AG08395 (cell line): ENCODE measurements around the gene LRRC14B.
"Not testable (repeated sequence)": the region's sequence is repeated elsewhere in the genome, so short reads cannot be mapped to it uniquely, and the experiment has no call there.

Experiments
- DNase-seq: peaks from one replicate; pipeline ENCODE4 v3.0.0; 2012; ENCODE audit warnings: mixed read lengths, low spot score

The LRRC14B gene

GRCh38 chr5:207599-207998 is 16.3 kb downstream of the LRRC14B start:
- no peak for DNase-seq

DNA sequence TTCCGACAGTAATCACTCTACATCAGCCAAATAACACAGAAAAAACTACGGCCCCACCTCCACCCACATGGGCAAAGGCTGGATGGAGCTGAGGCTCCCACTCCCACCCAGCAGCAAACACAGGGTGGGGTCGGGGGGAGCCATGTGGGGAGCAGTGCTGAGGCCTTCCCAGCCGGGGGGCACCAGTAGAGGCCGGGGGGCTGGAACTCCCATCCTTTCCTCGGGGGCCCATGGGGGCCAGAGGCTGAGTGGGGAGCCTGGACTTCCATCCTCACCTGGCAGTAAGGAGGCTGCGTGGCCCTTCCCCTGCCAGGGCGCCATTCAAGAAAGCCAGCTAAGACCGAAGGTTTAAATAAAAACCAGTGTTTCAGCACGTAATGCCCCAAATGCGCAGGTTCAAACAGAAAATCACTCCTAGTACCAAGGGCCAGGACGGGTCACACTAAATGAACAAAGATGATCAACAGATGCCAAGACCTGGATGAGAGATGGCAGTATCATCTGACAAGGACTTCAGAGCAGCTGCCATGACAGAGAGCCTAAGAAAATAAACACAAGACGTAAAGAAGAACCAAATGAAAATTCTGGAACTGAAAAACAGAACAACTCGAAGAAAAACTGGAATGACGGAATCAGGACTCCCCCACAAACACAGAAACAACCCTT is 17.3 kb downstream of the LRRC14B start:
- no peak for DNase-seq

DNA sequence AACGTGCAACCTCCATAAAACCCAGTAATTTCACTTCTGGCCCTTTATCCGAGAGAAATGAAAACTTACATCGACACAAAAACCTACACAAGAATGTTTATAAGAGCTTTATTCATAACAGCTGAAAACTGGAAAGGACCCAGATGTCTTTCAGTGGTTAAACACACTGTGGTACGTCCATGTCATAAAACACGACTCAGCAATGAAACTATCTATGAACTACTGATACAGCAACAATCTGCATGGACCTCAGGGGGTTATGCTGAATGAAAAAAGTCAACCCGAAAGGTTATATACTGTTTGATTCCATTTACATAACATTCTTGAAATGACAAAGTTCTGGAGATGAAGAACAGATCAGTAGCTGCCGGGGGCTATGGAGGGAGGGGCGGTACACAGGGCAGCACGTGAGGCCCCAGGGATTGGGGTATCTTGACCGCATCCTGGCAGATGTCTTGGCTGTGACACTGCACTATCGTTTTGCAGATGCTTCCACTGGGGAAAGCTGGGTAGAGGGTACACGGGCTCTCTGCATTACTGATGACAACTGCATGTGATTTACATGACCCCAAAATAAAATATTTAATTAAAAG is 22.6 kb downstream of the LRRC14B start:
- no peak for DNase-seq

DNA sequence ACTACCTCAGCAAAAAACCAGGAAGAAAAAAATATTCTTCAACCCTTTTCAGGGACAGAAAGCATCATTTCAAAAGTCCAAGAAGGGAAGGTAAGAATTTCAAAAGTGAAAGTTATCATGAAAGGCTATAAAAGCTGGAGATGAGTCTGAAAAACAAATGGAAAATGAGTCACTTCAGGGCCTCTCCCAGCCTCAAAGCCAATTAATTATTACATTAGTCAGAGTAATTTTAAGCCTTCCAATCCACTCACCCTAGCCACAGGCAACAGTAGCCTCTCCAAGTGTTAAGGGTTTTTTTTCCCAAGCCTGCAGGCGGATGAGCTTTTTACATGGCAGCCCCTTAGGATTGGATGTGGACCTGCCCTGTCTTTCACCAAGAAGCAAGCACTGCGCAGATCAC is 24.0 kb downstream of the LRRC14B start:
- DNase-seq = not testable (repeated sequence)

GRCh38 chr5:216076-216475 is 24.8 kb downstream of the LRRC14B start:
- not testable (repeated sequence) for DNase-seq

DNA sequence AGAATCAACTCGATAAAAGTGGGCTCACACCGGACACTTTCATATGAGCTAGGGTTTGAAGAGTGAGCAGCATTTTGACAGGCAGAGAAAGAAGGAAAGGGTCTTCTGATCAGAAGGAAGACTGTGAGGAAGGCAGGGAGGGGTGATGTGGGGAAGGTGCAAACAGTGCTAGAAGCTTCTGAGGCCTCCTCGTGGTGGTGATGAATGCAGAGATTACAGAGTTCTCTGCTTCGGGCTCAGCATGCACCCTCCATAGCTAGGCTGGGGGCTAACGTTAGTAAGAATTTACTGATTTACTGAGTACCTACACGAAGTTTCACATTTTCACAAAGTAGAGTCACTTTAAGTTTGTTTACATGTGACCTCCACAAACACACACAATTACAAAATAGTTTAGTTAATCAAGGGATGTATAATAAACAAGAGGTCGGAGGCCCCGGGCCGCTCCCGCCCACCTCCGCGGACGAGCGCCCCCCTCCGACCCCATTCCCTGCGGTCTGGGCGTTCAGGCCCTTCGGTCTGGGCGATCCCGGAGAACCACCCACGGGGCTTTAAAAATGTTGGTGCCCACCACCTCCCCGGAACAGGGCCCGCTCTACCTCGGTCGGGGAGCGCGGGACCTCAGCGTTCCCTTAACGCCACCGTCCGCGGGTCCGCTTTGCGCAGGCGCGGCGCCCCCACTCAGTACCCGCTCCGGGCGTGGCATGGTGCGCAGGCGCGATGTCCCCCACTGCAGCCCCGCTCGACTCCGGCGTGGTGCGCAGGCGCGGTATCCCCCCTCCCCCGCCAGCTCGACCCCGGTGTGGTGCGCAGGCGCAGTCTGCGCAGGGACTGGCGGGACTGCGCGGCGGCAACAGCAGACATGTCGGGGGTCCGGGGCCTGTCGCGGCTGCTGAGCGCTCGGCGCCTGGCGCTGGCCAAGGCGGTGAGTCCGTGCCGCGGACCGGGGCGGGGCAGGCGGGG is 26.5 kb downstream of the LRRC14B start, which contains the start of the genes CCDC127 and SDHA:
TSS of gene CCDC127 (minus strand) at position 660 of the 963 bp plus-strand sequence. CDS start 1,304 bp downstream, outside the sequence.
TSS of gene SDHA (plus strand) at position 827 of the 963 bp plus-strand sequence. CDS start at position 863, 36 bp downstream.
- DNase-seq = peak; percentile 100

GRCh38 chr5:218457-219291 is 27.4 kb downstream of the LRRC14B start:
- no peak for DNase-seq

- no peak for DNase-seq
Measured at GRCh38 chr5:219460-219863, 28.2 kb downstream of the LRRC14B start.

- DNase-seq = no peak
Measured at GRCh38 chr5:219991-220390, 28.7 kb downstream of the LRRC14B start.

GRCh38 chr5:222951-223715 is 31.8 kb downstream of the LRRC14B start:
- not testable (repeated sequence) for DNase-seq

GRCh38 chr5:223791-224190 is 32.5 kb downstream of the LRRC14B start:
- DNase-seq = no peak

DNA sequence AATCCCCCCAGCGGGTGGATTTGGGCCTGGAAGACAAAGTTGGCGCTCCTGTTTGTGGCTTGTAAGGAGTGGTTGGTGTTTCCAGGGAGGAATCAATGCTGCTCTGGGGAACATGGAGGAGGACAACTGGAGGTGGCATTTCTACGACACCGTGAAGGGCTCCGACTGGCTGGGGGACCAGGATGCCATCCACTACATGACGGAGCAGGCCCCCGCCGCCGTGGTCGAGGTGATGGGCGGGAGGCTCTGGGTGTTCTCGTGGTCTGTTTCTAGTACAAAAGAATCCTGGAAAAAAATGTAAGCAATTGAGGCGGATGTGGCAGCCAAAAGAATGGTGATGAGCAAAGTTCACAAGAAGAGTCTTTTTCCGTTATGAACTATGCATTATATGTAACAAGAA is 34.0 kb downstream of the LRRC14B start:
- DNase-seq = no peak

DNA sequence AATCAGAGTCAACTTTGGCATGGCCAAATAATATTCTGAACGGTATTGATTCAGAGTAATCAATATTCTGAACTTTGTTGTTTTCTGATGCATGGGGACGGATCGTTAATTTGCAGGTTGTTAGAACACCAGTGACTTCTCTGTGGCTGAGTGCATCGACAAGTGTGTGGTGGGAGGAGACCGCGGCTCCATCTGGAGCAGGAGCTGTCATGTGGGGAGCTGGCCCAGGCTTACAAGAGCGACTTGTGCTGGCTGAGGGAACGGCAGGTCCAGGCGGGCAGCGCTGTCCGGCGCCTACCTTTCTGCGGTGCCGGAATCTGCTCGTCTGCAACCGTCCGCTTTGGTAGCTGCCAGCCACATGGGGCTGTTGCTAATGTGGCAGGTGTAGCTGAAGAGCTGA is 36.1 kb downstream of the LRRC14B start:
- DNase-seq = not testable (repeated sequence)

GRCh38 chr5:228886-229285 is 37.6 kb downstream of the LRRC14B start:
- DNase-seq = no peak

DNA sequence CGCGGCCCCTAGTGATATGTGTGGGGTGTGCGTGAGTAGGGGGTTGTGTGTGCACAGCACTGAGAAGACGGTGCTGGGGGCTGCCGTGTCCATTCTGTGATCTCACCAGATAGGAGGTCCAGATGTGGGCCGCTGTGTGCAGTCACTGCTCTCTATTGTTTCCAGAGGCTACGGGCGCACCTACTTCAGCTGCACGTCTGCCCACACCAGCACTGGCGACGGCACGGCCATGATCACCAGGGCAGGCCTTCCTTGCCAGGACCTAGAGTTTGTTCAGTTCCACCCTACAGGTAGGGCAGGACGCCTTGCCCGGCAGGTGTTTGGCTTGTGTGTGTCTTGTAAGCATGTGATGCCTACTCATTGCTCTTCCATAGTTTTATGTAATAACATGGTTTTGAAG is 39.4 kb downstream of the LRRC14B start:
- no peak for DNase-seq

DNA sequence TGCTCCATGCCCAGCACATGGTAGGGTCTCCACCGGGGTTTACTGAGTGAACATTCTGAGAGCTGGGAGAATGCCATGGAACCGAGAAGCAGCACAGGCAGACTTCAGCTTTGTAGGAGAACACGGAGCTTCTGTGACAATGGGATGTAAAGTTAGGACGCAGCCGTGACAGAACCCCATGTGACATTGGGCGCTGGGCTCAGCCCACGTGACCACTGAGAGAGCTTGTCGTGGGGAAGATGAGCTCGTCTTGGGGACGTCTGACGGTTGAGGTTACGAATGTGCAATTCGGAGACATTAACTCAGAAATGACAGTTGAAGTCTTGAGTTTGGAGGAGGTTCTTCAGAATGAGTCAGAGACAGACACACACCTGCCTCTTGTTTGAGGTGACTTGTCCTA is 40.4 kb downstream of the LRRC14B start:
- DNase-seq = no peak

DNA sequence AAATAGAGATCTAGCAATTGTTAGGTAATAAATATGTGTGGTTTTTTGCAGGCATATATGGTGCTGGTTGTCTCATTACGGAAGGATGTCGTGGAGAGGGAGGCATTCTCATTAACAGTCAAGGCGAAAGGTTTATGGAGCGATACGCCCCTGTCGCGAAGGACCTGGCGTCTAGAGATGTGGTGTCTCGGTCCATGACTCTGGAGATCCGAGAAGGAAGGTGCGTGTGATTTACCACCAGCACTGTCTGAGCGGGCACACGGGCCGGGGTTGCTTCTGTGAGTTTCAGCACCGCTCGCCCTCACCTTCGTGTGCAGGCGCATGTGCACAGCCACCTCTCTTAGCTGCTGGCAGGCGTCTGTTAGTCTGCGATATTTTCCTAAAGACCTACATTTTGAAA is 42.1 kb downstream of the LRRC14B start:
- DNase-seq = not testable (repeated sequence)

DNA sequence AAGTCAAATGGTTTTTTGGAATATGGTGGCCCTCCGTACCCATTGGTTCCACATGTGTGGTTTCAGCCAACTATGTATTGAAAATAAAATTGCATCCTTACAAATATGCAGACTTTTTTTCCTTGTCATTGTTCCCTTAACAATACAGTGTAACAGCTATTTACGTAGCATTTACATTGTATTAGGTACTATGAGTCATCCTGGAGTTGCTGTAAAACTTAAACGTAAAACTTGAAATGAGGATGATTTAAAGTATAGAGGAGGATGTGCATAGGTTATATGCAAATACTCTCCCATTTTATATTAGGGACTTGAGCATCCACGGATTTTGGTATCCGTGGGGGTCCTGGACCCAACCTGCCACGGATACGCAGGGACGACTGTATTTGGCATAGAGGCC is 43.2 kb downstream of the LRRC14B start:
- no peak for DNase-seq

- not testable (repeated sequence) for DNase-seq
Measured at GRCh38 chr5:235527-235926, 44.2 kb downstream of the LRRC14B start.

- not testable (repeated sequence) for DNase-seq
Measured at GRCh38 chr5:237931-238330, 46.6 kb downstream of the LRRC14B start.

GRCh38 chr5:240550-240949 is 49.3 kb downstream of the LRRC14B start:
- DNase-seq = not testable (repeated sequence)
